Glutamatergic neuron (in vitro differentiated cells): ENCODE data around the gene GAMT. TPM values are rescaled to one million over a fixed set of nuclear protein-coding genes. Genes with fewer than 3 reads are reported as not detected.

Source experiments
- DNase-seq: peaks from one replicate; pipeline ENCODE4 v3.0.0; 2022
- H3K27ac Mint-ChIP-seq: one replicate; pipeline ENCODE4 v1.8.0; 2020; ENCODE audit warnings: mild to moderate bottlenecking, mixed read lengths, inconsistent platforms; ENCODE audit not compliant: unreplicated experiment
- H3K27me3 Mint-ChIP-seq: one replicate; pipeline ENCODE4 v1.8.0; 2020; ENCODE audit warnings: mild to moderate bottlenecking, moderate library complexity, mixed read lengths, inconsistent platforms; ENCODE audit not compliant: unreplicated experiment
- H3K36me3 Mint-ChIP-seq: one replicate; pipeline ENCODE4 v1.8.0; 2020; ENCODE audit warnings: mild to moderate bottlenecking, mixed read lengths, inconsistent platforms; ENCODE audit not compliant: unreplicated experiment
- H3K4me1 Mint-ChIP-seq: one replicate; pipeline ENCODE4 v1.8.0; 2020; ENCODE audit warnings: mild to moderate bottlenecking, low read depth, mixed read lengths, inconsistent platforms; ENCODE audit not compliant: unreplicated experiment
- H3K4me3 Mint-ChIP-seq: one replicate; pipeline ENCODE4 v1.8.0; 2020; ENCODE audit warnings: mild to moderate bottlenecking, mixed read lengths, inconsistent platforms; ENCODE audit not compliant: unreplicated experiment
- H3K9me3 Mint-ChIP-seq: one replicate; pipeline ENCODE4 v1.8.0; 2020; ENCODE audit warnings: mild to moderate bottlenecking, moderate library complexity, mixed read lengths, inconsistent platforms; ENCODE audit not compliant: unreplicated experiment
- total RNA-seq: library from RNA; stranded (reverse); fragmentation: NEBNext Ultra II Directional; extraction: Animal tissue kit (Norgen Biotek cat#: 25700); gene quantifications from one replicate; pipeline ENCODE4 v1.2.1, GENCODE V29; 2021; ENCODE audit not compliant: unreplicated experiment
- TF ChIP-seq, protein P1 (sequence below): fragments of 200-600 bp; sonication (generic); IDR thresholded peaks from one replicate; pipeline ENCODE4 v1.5.0; 2021; ENCODE audit not compliant: partially characterized antibody, unreplicated experiment

GAMT gene
- total RNA-seq, 1 donor from 2014 or later = 17.9 TPM

DNA sequence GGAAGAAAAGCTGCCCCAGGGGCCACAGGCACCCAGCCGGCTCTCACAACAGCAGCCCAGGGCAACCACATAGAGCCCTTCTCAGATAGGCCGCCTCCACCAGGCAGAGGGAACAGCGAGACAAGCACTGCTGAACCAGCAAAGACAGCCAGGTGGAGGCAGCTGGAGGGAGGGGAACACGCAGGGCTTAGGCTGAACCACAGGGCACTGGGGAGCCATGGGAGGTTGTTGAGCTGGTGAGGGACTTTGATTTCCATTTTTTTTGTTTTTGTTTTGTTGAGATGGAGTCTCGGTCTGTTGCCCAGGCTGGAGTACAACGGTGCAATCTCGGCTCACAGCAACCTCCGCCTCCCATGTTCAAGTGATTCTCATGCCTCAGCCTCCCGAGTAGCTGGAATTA, 3.5 kb downstream of the GAMT start:
- Mint-ChIP-seq H3K9me3 (peaks cover 3% of the 10 kb centered on the region), H3K27ac (no peak overlapping the region)
- TF ChIP-seq, protein P1, sequence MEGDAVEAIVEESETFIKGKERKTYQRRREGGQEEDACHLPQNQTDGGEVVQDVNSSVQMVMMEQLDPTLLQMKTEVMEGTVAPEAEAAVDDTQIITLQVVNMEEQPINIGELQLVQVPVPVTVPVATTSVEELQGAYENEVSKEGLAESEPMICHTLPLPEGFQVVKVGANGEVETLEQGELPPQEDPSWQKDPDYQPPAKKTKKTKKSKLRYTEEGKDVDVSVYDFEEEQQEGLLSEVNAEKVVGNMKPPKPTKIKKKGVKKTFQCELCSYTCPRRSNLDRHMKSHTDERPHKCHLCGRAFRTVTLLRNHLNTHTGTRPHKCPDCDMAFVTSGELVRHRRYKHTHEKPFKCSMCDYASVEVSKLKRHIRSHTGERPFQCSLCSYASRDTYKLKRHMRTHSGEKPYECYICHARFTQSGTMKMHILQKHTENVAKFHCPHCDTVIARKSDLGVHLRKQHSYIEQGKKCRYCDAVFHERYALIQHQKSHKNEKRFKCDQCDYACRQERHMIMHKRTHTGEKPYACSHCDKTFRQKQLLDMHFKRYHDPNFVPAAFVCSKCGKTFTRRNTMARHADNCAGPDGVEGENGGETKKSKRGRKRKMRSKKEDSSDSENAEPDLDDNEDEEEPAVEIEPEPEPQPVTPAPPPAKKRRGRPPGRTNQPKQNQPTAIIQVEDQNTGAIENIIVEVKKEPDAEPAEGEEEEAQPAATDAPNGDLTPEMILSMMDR = no peak

DNA sequence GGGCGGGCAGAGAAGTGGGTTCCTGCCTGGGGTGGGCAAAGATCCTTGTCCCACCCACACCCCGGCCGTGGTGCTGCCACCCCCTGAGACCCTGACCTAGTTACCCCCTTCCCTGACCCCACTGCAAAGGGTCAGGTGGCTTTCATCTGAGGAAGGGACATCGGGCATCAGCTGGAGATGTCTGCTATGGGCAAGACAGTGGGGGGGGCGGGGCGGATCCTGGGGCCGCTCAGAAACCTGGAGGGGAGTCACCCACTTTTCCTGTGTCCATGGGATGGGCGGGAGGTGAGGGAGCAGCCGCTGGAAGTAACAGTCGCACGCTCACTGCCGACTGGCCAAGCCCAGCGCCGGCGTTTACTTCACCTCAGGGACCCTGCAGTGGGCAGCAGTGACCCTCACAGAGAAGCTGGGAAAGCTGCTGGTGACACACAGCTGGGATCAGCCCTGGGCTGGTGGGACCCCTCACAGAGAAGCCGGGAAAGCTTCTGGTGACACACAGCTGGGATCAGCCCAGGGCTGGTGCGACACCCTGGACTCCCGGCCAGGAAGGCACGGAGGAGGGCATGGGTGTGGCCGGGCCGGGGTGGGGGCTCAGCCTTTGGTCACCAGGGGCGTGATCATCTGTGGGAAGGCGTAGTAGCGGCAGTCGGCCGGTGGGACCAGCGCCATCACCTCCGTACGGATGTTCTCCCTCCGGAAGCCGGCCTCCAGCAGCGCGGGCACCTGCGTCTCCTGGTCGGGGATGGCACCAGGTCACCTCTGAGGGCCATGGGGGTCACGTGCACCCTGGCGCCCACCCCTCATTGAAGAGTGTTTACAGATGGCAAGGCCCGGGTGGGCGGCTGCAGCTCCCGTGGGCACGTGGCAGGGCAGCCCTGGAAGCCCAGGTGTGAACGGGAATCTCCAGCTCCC, 4.3 kb downstream of the GAMT start:
- Mint-ChIP-seq H3K36me3 (no peaks in the 10 kb centered on the region), H3K4me1 (no peaks in the 10 kb centered on the region), H3K9me3 (peaks cover 4% of the 10 kb centered on the region), H3K27ac (no peak overlapping the region), H3K27me3 (peaks cover 4% of the 10 kb centered on the region), H3K4me3 (no peak overlapping the region)
- DNase-seq = no peak
- TF ChIP-seq, protein P1 = no peak

More for the DNA sequence above, 3.5 kb downstream of the GAMT start:
- H3K4me1 Mint-ChIP-seq = no peaks in the 10 kb centered on the region
- H3K27me3 Mint-ChIP-seq = peaks cover 1% of the 10 kb centered on the region
- H3K4me3 Mint-ChIP-seq = no peak overlapping the region
- DNase-seq = no peak
- H3K36me3 Mint-ChIP-seq = no peaks in the 10 kb centered on the region

DNA sequence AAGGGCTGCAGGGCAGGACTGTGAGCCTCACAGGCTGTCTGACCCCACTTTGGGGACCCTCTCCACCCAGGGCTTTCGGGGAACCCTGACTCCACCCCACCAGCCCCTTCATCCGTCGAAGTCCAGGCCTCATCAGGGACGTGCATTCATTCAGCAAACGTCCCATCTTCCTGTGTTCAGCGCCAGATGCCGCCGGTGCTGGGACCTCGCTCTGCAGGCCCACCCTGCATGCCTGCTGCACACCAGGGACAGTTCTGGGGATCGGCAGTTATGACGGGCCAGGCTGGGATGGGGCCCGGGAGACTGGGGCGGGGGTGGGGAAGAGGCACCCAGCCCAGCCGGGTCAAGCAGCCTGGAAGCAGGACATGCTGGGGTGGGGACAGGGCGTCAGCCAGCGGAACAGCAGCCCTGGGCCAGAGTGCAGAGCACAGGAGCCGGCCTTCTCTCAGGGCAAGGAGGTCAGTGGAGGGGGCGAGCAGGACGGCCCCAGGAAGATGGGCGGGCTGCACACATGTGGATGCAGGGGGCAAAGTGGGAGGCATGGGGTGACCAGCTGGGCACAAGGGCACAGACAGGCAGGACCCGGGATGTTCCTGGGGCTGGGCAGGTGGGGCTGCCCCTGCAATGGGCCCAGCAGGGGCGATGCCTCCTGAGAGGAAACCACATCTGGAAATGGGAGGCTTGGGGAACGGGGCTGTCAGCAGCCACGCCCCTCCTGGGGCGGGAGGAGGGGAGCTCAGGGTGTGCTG, 5.1 kb downstream of the GAMT start:
- TF ChIP-seq, protein P1 = no peak
- no peak for DNase-seq
- no peak overlapping the region for H3K4me3 Mint-ChIP-seq
- H3K27me3 Mint-ChIP-seq = peaks cover 5% of the 10 kb centered on the region
- H3K27ac Mint-ChIP-seq = no peak overlapping the region
- H3K9me3 Mint-ChIP-seq = peaks cover 4% of the 10 kb centered on the region
- no peaks in the 10 kb centered on the region for H3K36me3 Mint-ChIP-seq
- no peaks in the 10 kb centered on the region for H3K4me1 Mint-ChIP-seq

DNA sequence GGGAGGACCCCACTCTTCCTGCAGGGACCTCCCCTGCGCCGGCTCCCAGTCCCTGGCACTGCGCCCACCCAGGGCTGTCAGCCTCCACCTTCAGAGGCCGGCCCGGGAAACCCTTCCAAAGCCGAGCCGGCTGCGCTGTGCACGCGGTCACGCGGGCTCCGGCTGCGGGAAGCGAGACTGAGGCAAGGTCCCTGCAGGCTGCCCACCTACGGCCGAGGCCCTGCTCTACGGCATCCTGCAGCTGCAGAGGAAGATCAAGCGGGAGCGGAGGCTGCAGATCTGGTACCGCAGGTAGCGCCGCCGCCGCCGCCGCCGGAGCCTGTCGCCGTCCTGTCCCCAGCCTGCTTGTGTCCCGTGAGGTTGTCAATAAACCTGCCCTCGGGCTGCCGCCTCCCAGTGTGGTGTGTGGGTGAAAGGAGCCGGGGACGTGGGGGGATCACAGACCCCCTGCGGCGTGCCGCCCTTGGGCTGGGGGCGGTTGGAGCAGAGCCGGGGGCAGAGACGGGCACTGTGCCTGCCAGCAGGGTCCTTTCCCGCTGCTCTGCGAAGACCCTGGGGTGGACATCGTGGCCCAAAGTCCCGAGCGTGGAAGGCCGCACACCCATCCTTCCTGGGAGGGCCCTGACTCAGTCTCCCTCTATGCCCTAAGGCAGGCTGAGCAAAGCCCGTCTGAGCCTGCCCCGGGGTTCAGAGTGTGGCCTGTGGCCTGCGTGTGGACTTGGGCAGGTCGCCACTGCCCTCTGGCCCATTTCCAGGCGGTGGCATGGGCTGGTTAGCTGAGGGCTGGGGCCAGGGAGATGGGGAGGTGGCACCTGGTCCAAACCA, 5.9 kb downstream of the GAMT start:
- H3K4me3 Mint-ChIP-seq = no peak overlapping the region
- no peaks in the 10 kb centered on the region for H3K36me3 Mint-ChIP-seq
- TF ChIP-seq, protein P1 = no peak
- H3K9me3 Mint-ChIP-seq = peaks cover 4% of the 10 kb centered on the region
- peaks cover 6% of the 10 kb centered on the region for H3K27me3 Mint-ChIP-seq
- no peaks in the 10 kb centered on the region for H3K4me1 Mint-ChIP-seq
- H3K27ac Mint-ChIP-seq = no peak overlapping the region
- no peak for DNase-seq
